Stimulated activated CD4-positive, alpha-beta T cell treated with anti-CD3 and anti-CD28 coated beads, Interleukin-12 subunit alpha, Interleukin-12 subunit beta, amount 100 ng/mL, for 48 hours (primary cell): ENCODE results near the gene CCL27.
"Not testable (repeated sequence)": the region's sequence is repeated elsewhere in the genome, so short reads cannot be mapped to it uniquely, and the experiment has no call there.

Experiments
- DNase-seq, 3 donors: peaks; one replicate each; pipeline ENCODE4 v3.0.0-alpha.2; 2020; ENCODE audit warnings: low read depth in 2 of 3, low spot score in 1 of 3

The CCL27 gene

GRCh38 chr9:34651876-34652601 is 10.4 kb downstream of the CCL27 start, which contains the start of gene IL11RA:
Gene IL11RA, plus strand, starts transcription at chr9:34652185. Its CDS starts 3,033 bp downstream, at chr9:34655218.
- peak in 2 of 3 donors; percentile 47 to 53 for DNase-seq

GRCh38 chr9:34651321-34651720 is 11.1 kb downstream of the CCL27 start:
- no peak for DNase-seq

GRCh38 chr9:34650816-34651215 is 11.6 kb downstream of the CCL27 start:
- DNase-seq = no peak

GRCh38 chr9:34648673-34649072 is 13.8 kb downstream of the CCL27 start:
- DNase-seq = no peak

DNA sequence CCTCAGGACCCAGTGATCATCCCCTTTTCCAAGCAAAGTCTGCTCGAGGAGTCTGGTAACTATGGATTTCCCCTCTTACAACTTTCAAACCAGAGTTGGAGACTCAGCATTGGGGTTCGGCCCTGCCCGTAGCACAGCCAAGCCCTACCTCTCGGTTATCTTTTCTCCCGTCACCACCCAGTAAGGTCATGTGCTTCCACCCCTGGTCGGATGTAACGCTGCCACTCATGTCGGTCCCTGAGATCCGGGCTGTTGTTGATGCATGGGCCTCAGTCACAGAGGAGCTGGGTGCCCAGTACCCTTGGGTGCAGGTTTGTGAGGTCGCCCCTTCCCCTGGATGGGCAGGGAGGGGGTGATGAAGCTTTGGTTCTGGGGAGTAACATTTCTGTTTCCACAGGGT is 14.8 kb downstream of the CCL27 start:
- DNase-seq = no peak

GRCh38 chr9:34647084-34647403 is 15.4 kb downstream of the CCL27 start:
- no peak for DNase-seq

DNA sequence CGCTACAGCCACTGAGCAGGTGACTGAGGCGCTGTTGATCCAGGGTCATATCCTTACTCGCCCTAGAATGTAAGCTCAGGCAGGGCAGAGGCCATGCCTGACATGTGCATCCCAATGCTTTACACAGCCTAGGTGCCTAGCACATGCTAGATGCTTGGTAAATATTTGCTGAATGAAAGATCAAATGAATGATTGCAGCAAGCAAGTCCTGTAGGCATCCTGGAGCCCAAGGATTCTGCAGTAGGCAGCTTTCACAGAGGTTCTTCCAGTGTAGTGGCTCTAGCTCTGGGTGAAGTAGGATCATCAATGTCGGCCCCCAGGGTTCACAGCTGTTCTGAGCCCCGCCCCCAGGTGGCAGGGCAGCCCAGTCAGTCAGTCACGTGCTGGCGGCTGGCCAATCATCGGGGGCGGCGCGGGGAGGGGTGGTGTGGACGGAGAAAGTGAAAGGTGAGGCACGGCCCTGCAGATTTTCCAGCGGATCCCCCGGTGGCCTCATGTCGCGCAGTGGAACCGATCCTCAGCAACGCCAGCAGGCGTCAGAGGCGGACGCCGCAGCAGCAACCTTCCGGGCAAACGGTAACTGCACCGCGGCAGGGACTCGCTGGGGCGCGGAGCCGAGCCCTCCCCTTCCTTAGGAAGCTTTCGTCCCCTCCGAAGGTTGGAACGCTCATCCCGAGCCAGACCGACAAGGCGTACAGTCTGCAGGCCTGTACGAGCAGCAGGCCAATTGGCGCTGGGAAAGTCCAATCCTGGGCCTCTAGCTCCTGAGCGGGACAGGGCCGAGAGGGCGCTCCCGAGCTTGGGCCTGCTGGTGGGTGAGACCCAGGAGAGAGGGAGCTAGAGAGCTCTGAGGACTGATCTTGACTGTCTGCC is 16.0 kb downstream of the CCL27 start, which contains the start of gene GALT:
Gene GALT (plus strand): TSS at position 465 of the 873 bp plus-strand sequence. CDS start 30 bp downstream, at position 495.
- peak; percentile 93 to 98 (median 97) for DNase-seq

DNA sequence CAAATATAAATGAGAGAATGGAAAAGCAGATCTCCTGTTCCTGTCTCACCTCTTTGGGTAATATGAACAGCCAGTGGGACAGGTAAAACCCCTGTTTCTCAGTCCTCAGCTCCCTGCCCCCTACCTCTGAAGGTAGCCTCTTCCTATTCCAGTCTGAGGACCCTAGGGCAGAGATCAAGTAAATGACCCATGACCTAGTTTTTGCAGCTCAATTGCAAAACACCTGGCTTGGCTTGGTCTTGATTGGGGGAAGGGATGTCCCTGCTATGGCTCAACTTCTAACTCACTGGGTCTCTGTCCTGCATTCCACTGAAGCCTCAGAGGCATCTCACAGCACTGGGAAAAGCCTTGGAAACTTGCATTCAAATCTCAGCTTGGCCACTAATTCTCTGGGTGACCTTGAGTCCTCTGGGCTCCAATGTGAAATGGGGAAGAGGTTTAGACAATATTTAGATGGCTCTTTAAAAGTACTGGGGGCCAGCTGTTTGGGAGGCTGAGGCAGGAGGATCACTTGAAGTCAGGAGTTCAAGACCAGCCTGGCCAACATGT is 17.6 kb downstream of the CCL27 start:
- DNase-seq = no peak

DNA sequence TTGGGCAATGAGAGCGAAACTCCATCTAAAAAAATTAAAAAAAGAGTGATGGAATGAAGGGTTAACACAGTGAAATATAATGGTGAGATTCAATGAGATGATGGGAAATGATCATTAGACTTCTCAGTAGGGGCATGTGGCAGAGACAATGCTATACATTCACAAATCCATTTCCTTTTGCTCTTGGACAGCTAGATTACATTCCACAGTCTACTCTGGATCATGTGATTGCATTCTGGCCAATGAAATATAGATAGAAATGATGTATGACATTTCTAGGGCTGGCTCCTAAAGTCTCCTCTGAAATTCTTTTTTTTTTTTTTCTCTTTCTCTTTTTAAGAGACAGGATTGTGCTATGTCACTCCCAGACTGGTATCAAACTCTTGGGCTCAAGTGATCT is 19.8 kb downstream of the CCL27 start:
- DNase-seq = no peak

- DNase-seq = not testable (repeated sequence)
Measured at GRCh38 chr9:34639322-34639721, 23.1 kb downstream of the CCL27 start.

DNA sequence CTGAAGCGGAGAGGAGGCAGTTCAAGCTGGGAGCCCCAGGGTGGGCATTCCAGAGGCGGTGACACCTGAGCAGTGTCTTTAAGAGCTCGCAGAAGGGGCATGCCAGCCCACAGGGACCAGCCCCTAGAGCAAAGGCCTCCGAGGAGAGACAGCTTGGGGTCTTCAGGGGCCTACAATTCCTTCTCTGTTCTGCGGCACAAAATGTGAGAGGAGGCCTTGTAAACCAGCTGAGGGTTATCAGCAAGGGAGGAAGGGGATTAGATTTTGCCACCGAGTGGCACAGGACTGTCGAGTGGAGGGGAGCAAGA is 24.4 kb downstream of the CCL27 start:
- DNase-seq = no peak

DNA sequence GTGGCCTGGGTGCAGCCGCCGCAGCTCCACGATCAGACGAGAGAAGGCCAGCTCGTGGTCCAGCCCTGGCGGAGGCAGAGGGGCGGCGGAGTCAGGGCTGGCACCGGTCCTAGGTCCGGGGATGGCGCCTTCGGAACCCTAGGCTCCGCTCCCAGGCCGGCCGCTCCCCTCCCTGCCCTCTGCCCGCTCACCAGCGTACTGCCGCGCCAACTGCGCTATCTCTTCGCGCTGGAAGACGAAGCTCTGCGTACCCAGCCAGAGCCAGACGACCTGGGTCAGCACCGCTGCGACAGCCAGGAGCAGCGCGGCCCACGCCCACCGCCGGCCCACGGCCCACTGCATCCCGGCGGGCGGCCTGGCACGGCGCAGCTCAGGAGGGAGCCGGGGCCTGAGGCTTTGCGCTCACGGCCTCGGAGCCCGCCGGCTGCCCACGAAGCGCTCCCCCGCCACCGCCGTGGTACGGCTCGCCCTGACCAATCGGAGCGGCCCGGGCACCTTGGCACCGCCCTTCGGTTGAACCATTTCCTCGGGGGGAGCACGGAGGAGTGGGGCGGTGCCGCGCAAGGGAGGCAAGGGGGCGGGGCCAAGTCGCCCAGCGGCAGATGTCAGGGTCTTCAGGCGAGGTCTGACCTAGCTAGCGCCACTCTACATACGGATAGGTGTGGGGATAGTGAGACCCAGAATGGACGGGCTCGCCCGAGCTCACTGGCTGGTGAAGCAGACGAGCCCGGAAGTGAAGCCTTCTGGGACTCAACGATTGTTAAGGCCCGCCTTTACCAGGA is 24.9 kb downstream of the CCL27 start, which contains the start of gene SIGMAR1:
Gene SIGMAR1 (minus strand): TSS at position 432 of the 782 bp plus-strand sequence. CDS start 90 bp downstream, at position 342.
- peak; percentile 87 to 92 (median 91) for DNase-seq

DNA sequence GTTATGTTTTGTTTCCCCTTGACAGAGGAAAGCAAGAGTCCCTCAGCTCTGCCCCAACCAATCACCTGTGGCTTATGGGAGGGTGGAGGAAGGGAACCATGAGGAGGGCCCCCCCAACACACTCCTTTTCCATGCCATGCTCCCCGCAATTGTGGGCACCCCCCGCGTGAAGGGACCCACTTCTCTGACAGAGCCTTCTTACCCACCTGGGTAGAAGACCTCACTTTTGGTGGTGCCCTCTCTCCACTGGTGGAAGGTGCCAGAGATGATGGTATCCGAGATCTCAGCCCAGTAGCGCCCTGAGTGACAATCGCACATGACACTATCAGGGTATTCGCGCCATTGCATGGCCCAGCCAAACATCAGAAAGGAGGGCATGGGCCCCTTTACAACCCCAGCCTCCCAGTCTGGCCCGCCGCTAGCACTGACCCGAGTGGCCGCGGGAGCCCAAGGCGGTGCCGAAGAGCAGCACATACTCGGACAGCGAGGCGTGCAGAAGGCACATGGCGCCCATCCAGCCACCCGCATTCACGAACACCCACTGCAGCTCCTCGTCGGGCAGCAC is 25.6 kb downstream of the CCL27 start:
- DNase-seq = no peak

DNA sequence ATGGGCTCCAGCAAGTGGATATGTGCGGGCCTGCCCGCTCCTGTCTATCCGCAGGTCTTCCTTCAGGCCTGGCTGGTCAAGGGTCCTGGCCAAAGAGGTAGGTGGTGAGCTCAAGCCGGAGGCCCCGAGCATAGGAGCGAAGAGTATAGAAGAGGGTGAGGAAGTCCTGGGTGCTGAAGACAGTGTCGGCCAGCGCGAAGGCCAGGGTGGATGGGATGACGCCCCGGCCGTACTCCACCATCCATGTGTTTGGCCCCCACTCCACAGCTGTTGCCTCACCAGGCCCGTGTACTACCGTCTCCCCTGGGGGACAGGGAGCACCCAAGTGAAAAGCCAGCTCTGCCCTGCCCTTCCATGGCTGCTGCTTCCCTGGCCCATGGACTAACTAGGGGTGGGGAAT is 26.9 kb downstream of the CCL27 start:
- DNase-seq = no peak

GRCh38 chr9:34634551-34635248 is 27.8 kb downstream of the CCL27 start:
- DNase-seq = no peak

DNA sequence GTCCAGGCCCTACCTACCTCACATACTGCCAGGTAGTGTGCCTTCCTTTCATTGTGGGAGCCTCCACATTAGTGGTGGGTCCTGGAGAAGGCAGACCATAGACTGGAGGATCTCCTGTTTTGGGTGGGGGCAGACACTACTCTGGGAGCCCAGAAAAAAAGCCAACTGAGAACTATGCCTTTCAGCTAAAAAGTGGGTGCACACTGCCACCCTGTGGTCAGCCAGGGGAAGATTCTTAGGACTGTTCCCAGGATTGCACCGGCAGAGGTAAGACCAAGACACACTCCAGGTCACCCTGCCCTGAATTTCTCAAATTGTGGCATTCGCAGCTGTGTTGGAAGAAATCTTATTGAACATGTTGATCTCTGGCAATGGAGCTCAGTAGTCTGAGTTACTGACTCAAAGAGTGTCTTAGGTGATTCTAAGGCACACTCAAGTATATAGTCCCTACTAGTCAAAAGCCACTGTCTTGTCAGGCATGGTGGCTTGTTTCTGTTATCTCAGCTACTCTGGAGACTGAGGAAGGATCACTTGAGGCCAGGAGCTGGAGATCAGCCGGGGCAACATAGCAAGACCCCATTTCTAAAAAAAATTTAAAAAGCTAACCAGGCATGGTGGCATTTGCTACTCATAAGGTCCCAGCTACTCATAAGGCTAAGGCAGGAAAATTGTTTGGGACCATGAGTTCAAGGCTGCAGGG is 28.5 kb downstream of the CCL27 start:
- peak; percentile 51 to 63 (median 56) for DNase-seq

GRCh38 chr9:34633166-34633565 is 29.3 kb downstream of the CCL27 start:
- DNase-seq = no peak

- DNase-seq = no peak
Measured at GRCh38 chr9:34630402-34631154, 31.9 kb downstream of the CCL27 start.

GRCh38 chr9:34629491-34629808 is 33.0 kb downstream of the CCL27 start:
- no peak for DNase-seq
